DMS 273 treated with DMSO at 0.1 percent for 48 hours (cell line): ENCODE results near the gene JPT2.
"Not testable (repeated sequence)": the region's sequence is repeated elsewhere in the genome, so short reads cannot be mapped to it uniquely, and the experiment has no call there.

Experiments
- DNase-seq: peaks from one replicate; lab custom pipeline; 2025; lab: John Stamatoyannopoulos, UW

Gene JPT2

DNA sequence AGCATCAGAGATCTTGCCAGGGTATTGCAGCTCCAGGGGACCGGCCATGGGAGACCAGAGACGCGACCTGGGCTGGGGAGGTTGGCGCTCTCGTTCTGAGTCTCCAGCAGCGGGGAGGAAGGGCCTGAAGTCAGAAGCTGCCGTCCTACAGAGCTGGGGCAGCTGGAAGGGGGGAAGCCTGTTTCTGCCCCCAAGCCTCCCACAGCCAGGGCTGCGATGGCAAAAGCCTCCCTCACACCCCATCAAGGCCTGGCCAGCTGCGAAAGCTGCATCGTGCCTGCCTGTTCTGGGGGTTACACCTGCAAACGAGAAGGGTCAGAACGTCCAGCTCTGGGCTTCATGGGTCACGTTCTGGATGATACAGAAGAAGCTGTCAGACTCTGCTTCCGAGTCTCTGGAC lies 54.0 kb downstream of the JPT2 start:
- DNase-seq = no peak

GRCh38 chr16:1732551-1732987 lies 54.5 kb downstream of the JPT2 start:
- DNase-seq = not testable (repeated sequence)

GRCh38 chr16:1734123-1734522 lies 56.0 kb downstream of the JPT2 start:
- no peak for DNase-seq

DNA sequence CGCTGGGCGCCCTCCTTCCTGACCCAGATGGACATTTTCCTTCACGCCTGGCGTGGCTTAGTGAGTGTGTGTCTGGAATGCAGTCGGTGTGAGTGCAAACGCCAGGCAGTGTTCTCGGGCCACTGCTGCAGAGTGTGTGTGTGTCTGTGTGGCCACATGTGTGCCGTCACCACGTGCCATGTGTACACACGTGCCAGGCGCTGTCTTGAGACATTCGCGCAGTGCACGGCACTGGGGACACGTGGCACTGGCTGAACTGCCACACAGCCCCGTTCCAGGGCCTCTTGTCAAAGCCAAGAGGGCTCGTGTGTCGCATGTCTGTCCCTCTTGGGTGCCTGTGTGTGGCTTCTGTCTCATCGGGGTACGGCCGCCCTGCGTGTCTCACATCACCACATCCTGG lies 56.7 kb downstream of the JPT2 start:
- no peak for DNase-seq

DNA sequence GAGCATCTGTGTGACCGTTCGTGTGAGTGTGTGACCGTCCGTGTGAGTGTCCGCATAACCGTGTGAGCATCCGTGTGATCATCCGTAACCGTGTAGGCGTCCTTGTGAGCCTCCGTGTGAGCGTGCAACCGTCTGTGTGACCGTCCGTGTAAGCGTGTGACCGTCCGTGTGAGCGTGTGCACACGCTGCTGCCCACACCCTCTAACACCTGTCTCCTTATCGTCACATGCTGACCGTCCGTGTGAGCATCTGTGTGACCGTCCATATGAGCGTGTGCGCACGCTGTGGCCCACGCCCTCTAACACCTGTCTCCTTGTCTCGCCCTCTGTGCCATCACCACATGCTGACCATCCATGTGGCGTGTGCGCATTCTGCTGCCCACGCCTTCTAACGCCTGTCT lies 62.2 kb downstream of the JPT2 start:
- no peak for DNase-seq

DNA sequence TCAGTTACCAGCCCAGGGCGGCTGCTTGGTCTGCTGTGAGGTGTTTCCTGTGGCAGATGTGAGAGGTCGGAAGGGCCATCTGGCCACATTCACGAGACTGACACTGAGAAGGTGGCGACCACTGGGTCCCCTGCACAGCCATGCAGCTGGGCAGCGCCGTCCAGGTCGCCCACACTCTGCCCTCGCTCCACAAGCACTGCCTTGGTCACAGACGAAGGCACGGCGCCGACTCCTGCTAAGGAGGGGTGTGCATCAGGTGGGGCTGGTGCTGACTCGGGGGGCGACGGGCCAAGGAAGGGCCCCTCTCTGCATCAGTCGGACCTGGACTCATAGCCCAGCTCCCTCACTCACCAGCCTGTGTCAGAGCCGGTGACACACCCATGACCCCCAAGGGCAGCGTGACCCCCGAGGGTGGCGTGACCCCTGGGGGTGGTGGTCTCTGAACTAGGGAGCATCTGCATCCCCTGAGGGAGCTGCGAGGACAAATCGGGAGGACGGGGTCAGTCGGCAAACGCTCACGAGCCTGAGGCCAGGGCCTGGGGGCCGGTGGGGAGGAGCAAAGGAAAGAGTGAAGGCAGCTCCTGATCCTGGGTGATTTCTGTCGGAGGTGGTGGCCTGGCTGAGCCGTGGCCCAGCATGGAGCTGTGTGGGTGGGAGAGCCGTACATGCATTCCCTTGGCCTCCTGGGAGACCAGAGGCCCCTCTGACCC lies 62.9 kb downstream of the JPT2 start:
- DNase-seq = no peak

GRCh38 chr16:1741553-1742165 lies 63.6 kb downstream of the JPT2 start:
- DNase-seq = no peak

GRCh38 chr16:1743376-1744337 lies 65.6 kb downstream of the JPT2 start:
- no peak for DNase-seq

DNA sequence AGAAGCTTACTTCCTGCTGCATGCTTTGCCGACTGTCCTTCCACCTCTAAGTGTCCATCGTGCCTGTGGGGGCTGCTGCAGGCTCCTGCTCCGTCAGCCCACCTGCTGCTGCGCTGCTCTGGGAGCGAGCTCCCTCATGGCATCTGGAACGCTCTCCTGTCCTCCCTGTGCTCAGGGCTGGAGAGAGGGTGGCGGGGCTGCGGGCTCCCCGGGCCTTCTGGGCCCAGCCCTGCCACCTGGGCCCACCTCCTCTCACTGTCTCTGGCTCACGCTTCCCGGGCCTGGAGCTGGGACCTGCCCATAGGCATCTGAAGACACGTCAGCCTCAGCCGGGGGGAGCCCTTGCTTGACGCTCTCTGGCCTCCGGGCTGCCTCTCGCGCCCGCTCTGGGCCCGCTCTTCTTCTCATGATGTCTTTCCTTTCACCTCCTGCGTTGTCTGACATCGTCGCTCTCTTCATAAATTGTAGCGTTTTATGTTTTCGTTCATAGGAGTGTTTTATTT lies 66.3 kb downstream of the JPT2 start:
- no peak for DNase-seq

DNA sequence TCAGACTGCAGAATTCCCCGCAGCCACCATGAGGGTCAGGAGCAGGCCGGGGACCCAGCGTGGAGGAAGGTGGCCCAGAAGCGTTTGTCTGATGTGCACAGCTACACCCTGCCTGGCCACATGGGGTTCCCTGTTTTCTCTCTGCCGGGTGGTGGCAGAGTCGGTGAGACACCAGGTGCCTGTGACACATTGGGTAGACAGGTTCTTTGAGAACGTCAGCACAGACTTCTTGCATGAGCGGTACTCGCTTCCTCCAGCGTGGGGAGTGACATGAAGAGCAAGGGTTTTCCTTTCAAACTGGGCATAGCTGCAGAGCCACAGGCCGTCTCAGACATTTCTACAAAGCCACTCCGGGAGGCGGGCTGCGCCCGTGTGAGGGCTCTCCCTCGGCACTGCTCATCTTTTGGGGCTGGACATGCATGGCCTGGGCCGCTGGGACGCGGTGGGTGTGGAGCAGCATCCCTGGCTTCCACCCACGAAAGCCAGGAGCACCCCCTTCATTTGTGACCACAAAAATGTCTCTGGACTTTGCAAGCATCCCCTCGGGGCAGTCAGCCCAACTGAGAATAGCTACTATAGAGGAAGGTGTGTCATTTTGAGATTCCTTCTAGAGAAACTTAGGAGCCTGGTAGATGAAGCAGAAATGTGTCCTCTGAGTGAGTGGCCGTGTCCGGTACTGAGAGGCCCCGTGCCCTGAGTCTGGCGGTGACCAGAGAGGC lies 67.3 kb downstream of the JPT2 start:
- no peak for DNase-seq

DNA sequence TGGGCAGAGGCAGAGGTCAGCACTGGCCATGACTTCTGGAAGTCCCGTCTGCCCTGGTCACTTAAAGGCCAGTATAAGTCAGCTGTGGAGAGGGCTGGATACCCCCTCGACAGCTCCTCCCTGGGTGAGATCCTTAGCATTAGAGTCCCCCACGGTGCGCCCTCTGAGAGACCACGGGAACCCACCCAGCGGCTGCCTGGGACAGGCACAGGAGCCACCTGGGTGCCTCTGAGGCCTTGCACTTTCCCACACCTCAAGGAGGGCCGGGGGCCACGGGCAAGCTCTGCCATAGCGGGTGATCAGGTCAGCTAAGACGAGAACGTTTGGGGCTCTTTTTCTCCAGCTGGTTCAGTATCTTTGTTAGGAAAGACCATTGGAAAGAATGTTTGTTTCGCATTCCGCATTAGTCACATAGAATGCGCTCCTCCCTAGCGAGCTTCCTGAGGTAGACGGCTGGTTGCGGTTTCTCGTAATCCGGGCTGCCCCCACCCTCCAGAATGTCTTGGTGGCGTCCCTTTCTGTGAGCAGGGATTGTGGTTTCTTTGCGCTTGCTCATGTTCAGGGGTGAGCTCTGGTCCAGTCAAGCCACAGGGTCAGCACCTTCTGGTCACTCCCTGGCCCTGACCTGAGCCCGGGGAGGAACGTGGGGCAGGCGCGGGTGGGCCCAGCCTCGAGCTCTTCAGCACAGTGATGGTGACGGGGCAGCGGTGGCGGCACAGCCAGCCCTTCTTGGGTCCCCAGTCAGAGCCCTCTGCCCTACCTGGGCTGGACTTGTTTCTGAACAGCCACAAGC lies 68.0 kb downstream of the JPT2 start:
- no peak for DNase-seq

DNA sequence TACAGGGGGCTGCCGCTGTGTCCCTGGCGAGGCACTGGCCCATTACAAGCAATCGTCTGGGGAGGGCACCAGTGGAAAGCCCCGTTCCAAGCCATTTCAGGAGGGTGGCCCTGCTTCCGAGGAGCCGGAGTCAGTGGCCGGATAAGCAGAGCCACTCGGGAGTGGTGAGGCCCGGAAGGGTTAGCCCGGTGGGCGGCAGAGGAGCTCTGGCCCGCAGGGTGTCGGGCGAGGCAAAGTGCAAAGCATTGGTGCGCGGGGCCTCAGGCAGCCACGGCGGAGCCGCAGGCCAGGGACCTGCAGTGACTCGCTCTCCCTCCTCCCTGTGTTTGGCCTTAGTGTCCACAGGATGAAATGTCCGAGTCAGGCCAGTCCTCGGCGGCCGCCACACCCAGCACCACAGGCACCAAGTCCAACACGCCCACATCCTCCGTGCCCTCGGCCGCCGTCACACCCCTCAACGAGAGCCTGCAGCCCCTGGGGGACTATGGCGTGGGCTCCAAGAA lies 68.7 kb downstream of the JPT2 start:
- DNase-seq = no peak

GRCh38 chr16:1747934-1748333 lies 69.9 kb downstream of the JPT2 start:
- DNase-seq = no peak

GRCh38 chr16:1749152-1750117 lies 71.4 kb downstream of the JPT2 start:
- no peak for DNase-seq
